Measurements from ENCODE around the gene MFN2.
A peak's percentile ranks its signal among the peaks of the same experiment; 100 is the strongest.

MFN2 gene

DNA sequence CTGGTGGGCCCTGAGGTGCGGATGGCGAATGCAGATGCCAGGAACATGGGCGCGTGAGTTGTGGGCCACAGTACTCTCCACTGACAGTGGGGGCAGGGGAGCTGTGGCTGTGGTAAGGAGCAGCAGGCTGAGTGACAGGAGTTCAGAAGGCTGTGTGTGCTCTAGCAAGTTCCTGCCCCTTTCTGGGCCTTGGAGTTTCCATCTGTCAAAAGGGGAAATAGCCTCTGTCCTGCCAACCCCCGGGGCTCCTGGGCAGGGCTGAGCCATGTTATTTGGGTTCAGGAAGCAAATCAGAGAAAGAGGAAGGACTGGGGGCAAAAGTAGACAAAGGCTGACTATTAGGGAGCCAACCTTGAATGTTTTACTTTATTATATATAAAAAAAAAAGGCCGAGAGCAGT is 19.5 kb upstream of the MFN2 start:
- DNase-seq = no peak

DNA sequence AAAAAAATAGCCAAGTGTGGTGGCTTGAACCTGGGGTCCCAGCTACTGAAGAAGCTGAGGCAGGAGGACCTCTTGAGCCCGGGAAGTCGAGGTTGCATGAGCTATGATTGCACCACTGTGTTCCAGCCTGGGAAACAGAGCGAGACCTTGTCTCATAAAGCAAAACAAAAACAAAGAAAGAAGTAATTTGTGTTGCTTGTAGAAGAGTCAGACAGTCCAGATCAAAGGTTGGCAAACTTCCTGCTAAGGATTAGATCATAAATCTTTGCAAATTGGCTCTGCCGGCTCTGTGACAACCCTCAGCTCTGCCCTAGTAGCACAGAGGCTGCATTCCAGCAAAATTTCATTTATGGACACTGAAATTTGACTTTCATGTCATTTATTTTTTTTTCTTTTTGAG is 19.0 kb upstream of the MFN2 start:
- DNase-seq = no peak

DNA sequence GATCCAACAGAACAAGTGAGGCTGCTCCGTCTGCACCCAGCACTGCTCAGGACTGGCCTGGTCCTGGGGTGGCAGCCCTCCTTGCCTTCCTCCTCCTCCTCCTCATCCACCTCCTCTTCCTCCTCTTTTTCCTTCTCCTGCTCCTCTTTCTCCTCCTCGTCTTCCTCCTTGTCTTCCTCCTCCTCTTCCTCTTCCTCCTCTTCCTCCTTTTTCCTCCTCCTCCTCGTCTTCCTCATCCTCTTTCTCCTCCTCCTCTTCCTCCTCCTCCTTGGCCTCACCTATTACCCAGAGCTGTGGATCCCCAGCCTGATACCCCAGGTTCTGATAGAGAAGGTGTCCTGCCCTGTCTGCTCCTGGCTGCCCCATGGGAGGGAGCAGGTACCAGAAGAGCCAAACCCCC is 16.6 kb upstream of the MFN2 start:
- DNase-seq = no peak

DNA sequence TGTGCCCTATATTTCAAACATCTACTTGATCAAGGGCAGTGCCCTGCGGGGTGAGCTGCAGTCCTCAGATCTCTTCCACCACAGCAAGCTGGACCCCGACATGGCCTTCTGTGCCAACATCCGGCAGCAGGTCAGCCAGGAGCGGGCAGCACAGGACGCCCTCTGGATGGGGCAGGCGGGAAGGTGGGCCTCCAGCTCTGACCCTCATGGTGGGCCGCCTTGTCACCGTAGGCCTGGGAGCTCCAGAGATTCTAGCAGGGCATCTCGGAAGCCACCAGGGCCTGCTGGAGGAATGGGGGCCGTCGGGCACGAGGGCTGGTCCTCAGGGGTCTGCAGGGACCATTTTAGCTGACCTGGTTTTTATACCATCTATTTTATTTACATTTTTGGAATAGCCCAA is 15.6 kb upstream of the MFN2 start:
- DNase-seq = no peak

DNA sequence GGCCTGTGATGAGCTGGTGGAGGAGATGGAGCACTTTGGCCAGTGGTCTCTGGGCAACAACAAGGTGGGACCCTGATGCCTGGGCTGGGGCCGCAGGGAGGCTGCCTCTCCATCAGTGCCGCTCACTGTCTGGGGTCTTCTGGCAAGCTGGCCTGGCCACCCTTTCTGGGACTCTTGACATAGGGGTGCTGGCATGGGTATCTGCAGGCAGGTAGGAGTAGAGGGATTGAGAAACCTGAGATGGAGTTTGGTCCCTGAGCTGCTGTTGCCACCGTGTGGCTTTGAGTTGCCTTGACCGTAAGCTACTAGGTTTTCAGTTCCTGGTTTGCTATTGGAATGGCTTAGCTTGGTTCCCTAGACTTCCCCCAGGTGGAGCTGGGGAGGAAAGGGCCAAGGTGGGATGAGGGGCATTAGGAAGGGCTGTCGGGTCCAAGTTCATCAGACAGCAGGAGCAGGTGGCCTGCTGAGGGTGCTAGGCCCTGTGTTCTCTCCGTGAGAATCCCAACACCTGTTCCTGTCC is 13.2 kb upstream of the MFN2 start:
- peak in 1 of 2 experiments; percentile 29 for DNase-seq

DNA sequence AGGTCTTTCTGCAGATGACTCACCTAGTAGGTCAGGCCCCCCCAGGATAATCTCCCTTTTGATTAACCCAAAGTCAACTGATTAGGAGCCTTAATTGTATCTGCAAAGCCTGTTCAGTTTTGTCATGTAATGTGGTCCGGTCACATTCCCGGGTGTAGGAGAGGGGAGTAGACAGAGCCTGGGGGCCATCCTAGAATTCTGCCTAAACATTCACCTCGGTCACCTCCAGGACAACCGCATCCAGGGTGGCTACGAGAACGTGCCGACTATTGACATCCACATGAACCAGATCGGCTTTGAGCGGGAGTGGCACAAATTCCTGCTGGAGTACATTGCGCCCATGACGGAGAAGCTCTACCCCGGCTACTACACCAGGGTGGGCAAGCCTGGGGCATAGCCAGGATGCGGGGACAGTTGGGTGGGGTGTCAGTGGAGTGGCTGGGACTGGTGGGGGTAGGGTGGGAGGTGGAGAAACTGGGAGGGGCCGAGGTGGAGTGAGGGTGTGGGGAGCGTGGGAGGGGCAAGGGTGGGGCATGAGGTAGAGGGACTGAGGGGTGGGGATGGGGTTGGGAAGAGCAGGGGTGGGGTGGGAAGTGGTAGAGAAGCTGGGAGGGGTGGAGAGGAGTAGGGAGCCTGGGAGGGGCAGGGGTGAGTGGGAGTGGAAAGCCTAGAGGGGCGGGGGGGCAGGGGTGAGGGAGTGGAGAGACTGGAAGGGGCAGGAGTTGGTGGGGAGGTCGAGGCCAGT is 9.6 kb upstream of the MFN2 start:
- DNase-seq = no peak

DNA sequence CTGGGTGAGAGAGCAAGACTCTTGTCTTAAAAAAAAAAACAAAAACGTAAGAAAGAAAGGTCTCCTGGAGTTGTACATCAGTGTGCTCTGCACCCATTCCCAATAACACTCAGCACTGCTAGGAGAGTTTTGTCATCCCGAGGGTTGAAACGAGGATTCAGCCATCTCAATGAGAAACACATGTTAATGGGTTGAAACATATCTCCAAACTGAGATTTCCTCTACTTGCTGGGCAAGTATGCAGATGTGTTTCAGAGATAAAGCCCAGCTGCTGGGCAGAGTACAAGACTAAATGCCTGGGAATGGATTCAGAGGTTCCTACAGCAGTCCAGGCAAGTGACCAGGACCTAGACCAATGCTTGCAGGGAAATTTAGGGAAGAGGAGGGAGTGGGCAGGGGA is 2.6 kb upstream of the MFN2 start:
- DNase-seq = no peak

DNA sequence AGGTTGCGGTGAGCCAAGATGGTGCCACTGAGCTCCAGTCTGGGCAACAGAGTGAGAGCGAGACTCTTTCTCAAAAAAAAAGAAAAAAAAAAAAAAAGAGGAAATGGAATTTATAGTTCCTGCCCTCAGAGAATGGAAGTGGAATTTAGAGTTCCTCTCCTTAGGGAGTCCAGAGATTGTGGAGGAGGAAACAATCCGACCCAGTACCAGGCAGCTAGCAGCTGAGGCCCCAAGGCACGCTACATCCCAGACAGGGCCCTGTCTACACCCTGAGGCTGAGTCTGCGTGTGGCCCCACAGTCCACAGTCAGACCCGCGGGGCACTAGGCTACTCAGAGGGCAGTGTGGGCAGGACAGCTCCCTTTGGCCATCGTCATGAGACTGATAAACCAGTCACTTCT is 1.9 kb upstream of the MFN2 start:
- DNase-seq = no peak

DNA sequence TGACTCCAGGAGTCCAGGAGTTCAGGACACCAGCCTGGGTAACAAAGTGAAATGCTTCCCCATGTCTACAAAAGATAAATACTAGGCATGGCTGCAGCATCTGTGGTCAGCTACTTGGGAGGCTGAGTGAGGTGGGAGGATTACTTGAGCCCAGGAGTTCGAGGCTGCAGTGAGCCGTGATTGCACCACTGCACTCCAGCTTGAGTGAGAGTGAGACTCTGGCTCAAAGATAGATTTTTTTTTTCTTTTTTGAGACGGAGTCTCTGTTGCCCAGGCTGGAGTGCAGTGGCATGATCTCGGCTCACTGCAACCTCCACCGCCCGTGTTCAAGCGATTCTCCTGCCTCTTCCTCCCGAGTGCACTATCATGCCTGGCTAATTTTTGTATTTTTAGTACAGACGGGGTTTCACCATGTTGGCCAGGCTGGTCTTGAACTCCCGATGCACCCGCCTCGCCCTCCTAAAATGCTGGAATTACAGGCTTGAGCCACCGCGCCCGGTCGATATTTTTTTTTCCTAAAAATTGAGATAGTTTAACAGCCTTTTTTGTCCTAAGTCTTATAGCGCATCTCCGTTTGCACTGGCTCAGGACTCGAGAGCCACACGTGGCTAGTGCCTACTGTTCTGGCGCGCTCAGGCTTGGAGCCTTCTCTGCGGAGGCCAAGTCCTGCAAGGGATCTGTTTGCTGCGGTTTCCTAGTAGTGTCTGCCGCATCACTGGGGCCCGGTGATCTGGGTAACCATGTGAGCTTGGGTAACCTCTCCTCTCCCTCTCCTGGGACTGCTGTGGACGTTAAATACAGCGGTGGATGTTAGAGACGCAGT is 1.0 kb upstream of the MFN2 start:
- DNase-seq = peak in 1 of 2 experiments; percentile 22

DNA sequence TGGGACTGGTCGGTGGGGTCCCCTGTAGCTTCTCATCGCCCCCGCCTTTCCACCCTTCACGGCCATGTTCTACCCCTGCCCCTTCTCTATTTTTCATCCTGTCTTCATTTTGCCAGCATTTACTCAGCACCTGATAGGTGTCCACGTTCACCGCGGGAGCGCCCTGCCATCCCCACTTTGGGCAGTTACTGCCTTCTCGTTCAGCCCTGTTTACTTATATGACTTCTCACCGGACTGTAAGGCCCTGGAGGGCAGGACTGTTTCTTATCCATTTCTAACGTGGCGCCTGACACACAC is 380 bp downstream of the MFN2 start:
- DNase-seq = no peak

DNA sequence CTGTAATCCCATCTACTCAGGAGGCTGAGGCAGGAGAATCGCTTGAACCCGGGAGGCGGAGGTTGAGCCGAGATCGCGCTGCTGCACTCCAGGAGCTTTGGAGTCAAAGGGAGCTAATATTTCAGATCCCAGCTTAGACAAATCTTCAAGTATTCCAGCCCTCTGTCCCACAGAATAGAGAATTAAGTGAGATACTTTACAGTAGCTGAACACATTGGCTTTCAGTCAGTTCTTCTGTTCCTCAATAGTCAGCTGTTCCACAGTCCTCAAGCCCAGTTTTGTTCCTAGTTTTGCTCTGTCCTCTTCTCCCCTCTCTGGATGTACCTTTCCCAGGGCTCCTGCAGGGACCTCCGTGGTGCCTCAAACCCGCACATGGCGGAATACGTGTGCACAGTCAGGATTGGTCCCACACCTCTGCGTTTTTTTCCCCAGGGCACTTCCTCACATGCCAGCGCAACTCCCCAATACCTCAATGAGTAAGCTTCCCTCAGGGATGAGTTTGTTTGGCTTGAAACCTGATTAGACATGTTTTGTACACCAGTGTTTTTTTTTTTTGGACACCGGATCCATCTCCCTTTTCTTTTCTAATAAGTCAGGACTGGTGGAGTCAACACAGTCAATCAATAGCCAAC is 1.2 kb downstream of the MFN2 start:
- DNase-seq = no peak

DNA sequence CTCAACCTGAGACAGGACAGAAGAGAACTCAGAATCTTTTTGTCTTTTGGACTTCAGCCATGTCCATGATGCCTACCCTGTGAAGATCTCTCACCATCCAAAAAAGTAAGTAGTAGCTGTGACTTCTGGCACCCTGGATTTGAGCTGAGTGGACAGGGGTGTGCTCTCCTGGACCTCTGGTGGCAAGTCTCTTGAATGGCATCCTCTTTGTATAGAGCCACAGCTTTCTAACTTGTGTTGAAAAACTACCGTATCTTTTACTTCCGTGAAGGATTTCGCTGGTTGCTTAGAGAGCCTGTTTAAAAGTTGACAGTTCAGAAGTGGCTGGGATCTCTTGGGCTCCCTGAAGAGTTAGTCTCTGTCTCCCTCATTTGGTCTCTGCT is 1.8 kb downstream of the MFN2 start:
- no peak for DNase-seq

DNA sequence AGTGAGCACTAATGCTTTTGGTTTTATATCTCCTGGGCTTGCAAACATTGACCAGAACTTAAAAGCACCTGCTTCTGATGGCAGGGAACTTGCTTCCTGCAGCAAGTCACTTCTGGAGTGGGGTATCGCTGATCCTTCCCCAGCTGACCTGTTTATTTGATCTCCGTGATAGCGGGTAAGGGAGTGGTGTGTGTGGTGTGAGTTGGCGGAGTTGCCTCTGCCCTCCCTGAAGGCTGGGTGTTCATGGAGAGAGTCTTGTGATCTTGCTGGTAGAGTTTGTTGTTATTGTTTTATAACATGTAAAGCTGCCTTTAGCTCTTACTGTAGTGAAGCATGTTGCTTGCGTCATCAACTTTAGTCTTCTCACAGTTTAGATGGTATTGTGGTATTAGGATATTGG is 3.9 kb downstream of the MFN2 start:
- no peak for DNase-seq

DNA sequence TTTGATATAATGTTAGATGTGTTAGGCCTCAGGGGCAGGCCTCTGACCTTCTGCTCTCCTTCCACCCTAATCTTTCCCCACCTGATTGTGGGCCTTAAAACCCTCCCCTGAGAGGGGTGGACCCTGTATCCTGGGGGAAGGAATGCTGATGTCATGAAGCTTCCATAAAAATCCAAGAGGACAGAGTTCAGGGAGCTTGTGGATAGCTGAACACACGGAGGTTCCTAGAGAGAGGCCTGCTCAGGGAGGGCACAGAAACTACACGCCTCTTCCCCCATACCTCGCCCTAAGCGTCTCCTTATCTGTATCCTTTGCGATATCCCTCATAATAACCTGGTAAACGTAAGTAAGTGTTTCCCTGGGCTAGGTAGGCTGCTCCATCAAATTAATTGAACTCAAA is 4.3 kb downstream of the MFN2 start:
- DNase-seq = no peak

DNA sequence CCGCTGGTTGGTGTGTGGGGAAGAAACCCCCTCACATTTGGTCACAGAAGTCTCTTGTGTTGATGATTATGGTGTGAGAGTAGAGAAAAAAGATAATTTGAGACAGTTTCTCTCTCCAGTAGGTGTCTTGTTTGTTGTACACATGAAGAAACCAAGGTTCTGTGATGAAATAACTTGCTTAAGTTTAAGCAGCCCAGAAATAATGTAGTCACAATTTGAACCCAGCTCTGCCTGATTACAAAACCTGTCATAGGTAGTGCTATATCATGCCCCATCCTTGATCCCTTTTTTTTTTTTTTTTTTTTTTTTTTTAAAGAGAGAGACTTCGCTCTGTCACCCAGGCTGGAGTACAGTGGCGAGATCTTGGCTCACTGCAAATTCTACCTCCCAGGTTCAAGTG is 4.9 kb downstream of the MFN2 start:
- DNase-seq = no peak

DNA sequence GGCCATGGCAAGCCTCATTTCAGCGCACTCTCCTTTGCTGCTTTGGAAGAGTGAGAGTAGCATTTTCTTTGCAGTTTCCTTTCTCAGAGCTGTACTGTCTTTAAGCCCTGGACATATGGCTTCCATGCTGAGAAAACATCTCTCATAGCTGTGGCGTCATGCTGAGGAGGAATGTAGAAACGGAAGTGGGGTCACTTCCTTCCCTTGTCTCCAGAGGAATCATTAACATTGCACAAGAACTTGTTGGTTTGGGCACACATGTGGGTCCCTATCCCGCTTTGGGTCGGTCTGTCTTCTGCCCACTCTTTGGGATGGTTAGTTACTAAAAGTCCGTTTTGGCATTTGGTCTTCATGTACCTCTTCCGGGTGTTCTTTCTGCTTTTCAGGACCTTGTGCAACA is 5.6 kb downstream of the MFN2 start:
- no peak for DNase-seq

DNA sequence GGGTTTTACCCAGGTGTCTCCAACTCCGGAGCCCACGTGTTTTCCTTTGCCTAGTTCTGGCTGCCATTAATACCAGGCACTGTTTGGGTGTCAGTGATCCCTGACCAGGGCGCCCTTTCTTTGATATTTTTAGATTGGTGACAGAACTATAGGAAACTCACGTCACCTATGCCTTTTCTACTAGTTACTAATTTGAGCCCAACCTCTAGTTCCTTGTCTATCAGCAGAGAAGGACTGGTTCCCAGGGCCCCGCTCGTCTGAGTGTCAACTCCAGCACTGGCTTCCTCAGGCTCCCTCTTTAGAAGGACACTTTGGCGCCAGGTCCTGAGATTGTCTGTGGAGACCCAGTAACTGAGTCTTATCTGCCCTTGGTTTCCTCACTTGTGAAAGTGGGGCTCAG is 9.4 kb downstream of the MFN2 start:
- DNase-seq = no peak

DNA sequence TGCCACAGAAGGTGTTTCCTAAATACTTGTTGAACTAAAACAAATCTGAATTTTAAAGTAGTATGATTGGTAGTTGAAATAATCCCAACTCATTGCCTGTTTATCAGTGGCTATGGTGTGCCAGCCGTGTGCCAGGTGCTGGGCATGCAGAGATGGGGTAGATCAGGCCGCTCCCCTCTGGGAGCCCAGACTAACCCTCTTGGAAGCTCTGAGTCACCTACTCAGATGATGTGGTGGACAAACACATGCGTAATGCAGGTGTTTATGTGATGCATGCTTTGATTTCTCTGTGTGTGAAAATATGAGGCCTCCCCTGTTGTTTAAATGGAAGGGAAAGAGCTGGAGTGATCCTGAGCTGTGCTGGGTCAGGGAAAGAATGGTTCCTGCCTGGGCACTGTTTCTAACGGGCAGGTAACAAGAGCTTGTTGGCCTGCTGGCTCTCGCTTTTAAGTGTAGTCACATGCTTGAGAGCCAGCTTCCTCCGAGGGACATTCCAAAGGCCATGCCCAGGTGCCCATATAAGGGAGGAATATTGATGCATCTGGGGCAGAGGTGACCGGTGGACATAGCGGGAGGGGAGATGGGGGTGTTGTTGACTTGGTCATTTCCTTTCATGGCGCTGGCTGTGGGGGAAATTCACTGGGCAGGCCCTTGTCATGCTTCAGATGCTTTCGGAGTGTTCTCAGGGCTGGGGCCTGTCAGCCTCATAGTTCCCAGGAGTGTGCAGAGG is 10.2 kb downstream of the MFN2 start:
- no peak for DNase-seq

DNA sequence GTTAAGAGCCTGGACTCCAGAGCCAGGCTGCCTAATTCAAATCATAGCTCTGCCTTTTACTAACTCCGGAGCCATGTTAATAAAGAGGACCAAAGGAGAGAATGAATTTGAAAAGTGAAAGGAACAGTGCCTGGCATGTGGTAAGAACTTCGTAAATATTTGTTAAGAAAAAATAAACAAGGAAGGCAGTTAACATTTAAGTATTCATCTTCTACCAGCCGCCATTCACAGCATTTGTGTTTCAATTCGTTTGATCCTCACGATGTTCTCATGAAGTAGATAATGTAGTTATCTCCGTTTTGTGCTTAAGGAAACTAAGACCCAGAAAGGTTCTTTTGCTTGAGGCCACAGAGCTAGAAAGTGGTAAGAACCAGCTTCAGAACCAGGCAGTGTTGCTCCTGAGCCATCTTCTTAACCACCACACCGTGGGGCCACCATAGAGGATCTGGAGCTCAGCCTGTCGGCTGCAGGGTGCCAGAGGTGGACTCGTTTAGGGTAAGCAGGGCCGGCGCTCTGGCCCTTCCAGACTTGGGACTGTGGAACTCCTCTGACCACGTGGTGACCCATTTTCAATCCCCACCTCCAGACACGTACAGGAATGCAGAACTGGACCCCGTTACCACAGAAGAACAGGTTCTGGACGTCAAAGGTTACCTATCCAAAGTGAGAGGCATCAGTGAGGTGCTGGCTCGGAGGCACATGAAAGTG is 11.9 kb downstream of the MFN2 start:
- no peak for DNase-seq

DNA sequence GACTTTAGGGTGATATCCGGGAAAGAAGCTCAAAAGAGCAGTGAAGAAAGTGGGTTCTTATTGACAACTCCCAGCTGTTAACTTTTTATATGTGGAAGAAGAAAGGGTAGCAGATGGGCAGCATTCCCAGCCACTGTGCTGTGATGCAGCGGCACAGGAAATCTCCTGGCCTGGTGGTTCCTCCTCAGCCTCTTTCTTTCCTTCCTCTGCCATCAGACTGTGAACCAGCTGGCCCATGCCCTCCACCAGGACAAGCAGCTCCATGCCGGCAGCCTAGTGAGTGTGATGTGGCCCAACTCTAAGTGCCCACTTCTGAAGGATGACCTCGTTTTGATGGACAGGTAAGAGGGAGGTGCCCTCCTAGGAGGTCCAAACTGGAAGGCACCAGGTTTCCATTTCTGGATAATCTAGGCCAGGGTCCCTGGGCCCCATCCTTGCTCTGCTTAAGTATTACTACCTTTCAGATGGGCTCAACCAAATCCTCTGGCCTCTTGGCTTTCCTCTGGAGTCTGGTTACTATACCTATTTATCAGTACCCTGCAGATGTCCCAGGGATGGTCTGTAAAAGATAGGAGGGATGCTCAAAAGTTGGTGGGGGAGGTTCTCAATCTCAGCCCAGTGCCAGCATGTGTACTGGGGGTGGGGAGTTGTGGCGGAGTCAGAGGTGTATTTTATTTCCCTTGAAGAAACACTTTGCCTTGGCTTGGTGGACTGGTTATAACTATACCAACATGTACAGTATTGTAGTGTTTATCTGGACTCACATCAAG is 17.0 kb downstream of the MFN2 start:
- DNase-seq = no peak

DNA sequence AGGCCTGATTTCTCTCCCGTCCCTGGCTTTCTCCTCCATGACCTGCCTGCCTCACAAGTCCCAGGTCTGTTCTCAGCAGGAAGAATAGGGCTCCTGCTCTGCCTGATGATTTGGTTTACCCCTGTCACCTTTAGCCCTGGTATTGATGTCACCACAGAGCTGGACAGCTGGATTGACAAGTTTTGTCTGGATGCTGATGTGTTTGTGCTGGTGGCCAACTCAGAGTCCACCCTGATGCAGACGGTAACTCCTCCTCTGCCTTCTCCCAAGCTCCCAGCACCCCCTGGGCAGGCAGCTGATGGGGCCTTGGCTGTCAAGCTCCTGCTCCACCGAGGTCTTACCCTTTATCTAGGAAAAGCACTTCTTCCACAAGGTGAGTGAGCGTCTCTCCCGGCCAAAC is 18.4 kb downstream of the MFN2 start:
- DNase-seq = no peak

DNA sequence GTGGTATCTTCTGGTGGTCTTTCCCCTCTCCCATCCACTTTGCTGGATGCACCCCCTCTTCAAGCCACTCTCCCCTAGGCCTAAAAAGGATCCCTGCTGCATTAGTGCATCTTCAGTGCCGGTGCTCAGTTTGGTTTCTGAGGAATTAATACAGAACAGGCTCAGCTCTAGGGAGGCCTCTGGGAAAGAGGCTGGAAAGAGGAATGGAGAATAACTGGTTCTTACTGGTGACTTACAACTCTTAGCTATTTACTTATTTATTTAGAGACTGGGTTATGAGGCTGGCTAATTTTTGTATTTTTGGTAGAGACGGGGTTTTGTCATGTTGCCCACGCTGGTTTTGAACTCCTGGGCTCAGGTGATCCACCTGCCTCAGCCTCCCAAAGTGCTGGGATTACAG is 19.0 kb downstream of the MFN2 start:
- no peak for DNase-seq
